GM19395 (cell line): ENCODE results near the gene AANAT.

ENCODE experiments used
- ATAC-seq: cut with Tn5 transposase; IDR thresholded peaks from one replicate; pipeline ENCODE4 v1.9.1; 2021; ENCODE audit warnings: mild to moderate bottlenecking, moderate library complexity; ENCODE audit not compliant: unreplicated experiment

AANAT gene

GRCh38 chr17:76467809-76468633 is 618 bp downstream of the AANAT start:
- ATAC-seq: no peak

GRCh38 chr17:76468634-76469010 is 1.2 kb downstream of the AANAT start:
- no peak for ATAC-seq

- ATAC-seq: no peak
These were observed 1.9 kb downstream of the AANAT start for GRCh38 chr17:76469076-76469990.

- no peak for ATAC-seq
These were observed 2.8 kb downstream of the AANAT start for GRCh38 chr17:76469991-76470739.

GRCh38 chr17:76471498-76472257 is 4.3 kb downstream of the AANAT start:
- no peak for ATAC-seq

- ATAC-seq: no peak
These were observed 4.8 kb downstream of the AANAT start for GRCh38 chr17:76472258-76472645.

- ATAC-seq: no peak
These were observed 5.3 kb downstream of the AANAT start for GRCh38 chr17:76472726-76473125.

GRCh38 chr17:76473541-76473985 is 6.2 kb downstream of the AANAT start:
- no peak for ATAC-seq

- no peak for ATAC-seq
These were observed 6.8 kb downstream of the AANAT start for GRCh38 chr17:76474238-76474637.

- ATAC-seq: no peak
These were observed 7.5 kb downstream of the AANAT start for GRCh38 chr17:76474894-76475293.

- ATAC-seq: no peak
These were observed 7.9 kb downstream of the AANAT start for GRCh38 chr17:76475302-76475701.

GRCh38 chr17:76476736-76477135 is 9.3 kb downstream of the AANAT start:
- no peak for ATAC-seq

GRCh38 chr17:76477576-76477975 is 10.2 kb downstream of the AANAT start:
- ATAC-seq: no peak

GRCh38 chr17:76478097-76478496 is 10.7 kb downstream of the AANAT start:
- ATAC-seq: no peak

GRCh38 chr17:76478730-76479514 is 11.5 kb downstream of the AANAT start:
- ATAC-seq: no peak

GRCh38 chr17:76479515-76480060 is 12.2 kb downstream of the AANAT start:
- no peak for ATAC-seq

GRCh38 chr17:76480632-76481031 is 13.2 kb downstream of the AANAT start:
- peak; percentile 11 for ATAC-seq

GRCh38 chr17:76481071-76481655 is 13.8 kb downstream of the AANAT start:
- ATAC-seq: peak; percentile 74

GRCh38 chr17:76484228-76484725 is 16.9 kb downstream of the AANAT start:
- no peak for ATAC-seq
